K562 (cell line): ENCODE measurements around the gene ZDHHC5. TPM values are rescaled to one million over a fixed set of nuclear protein-coding genes. Genes with fewer than 3 reads are reported as not detected.
A peak's percentile ranks its signal among the peaks of the same experiment; 100 is the strongest.

Experiments used
- CHCHD3 ChIP-seq: fragments of 250-450 bp; sonication (Bioruptor Pico); IDR thresholded peaks from 2 replicates; pipeline ENCODE4 v2.1.2; 2022; ENCODE audit warnings: mild to moderate bottlenecking
- CREB3L1 ChIP-seq: fragments of 450-650 bp; IDR thresholded peaks from 2 replicates; pipeline ENCODE4 v1.6.1; 2014; ENCODE audit warnings: low read depth, mild to moderate bottlenecking, moderate library complexity, borderline replicate concordance
- ETV1 ChIP-seq: fragments of 450-650 bp; conservative IDR thresholded peaks from 2 replicates; pipeline ENCODE4 v1.6.1; 2016; ENCODE audit warnings: missing genetic modification characterization, control low read depth, low read depth, missing compliant biosample characterization
- FOSL1 ChIP-seq: fragments of 200-800 bp; sonication (Bioruptor generic); conservative IDR thresholded peaks from 2 replicates; pipeline ENCODE4 v1.6.1; 2016; ENCODE audit warnings: missing genetic modification characterization, missing compliant biosample characterization
- FOXK2 ChIP-seq, 2 experiments: fragments of 450-650 bp; IDR thresholded peaks in 1 of 2; conservative IDR thresholded peaks in 1 of 2; 2 replicates each; pipeline ENCODE4 v1.6.1; 2016; ENCODE audit warnings: low read depth in 2 of 2, mild to moderate bottlenecking in 1 of 2
- FOXP4 ChIP-seq: sonication (generic); formaldehyde crosslinking; IDR thresholded peaks from 2 replicates; pipeline ENCODE4 v1.8.0; 2022; ENCODE audit warnings: mild to moderate bottlenecking, missing genetic modification reagents, borderline replicate concordance
- HMGN3 ChIP-seq: IDR thresholded peaks from 2 replicates; pipeline ENCODE4 v1.6.1; 2011; ENCODE audit warnings: borderline replicate concordance, low read depth, mild to moderate bottlenecking, mixed read lengths, low read length; ENCODE audit not compliant: insufficient read length; ENCODE audit errors: extremely low read depth
- HOMEZ ChIP-seq: fragments of 250-450 bp; sonication (Bioruptor Pico); IDR thresholded peaks from 2 replicates; pipeline ENCODE4 v1.4.0; 2020; ENCODE audit warnings: mild to moderate bottlenecking, moderate library complexity
- NFXL1 ChIP-seq: fragments of 450-650 bp; formaldehyde crosslinking; IDR thresholded peaks from 2 replicates; pipeline ENCODE4 v1.4.0; 2021; ENCODE audit warnings: mild to moderate bottlenecking
- PTRF ChIP-seq: fragments of 450-650 bp; IDR thresholded peaks from 2 replicates; pipeline ENCODE4 v1.6.1; 2016; ENCODE audit warnings: mild to moderate bottlenecking, missing genetic modification characterization, missing compliant biosample characterization
- SAFB2 ChIP-seq: fragments of 200-400 bp; formaldehyde crosslinking; IDR thresholded peaks from 2 replicates; pipeline ENCODE4 v1.6.1; 2018; ENCODE audit warnings: borderline replicate concordance, low read length, low read depth, moderate library complexity; ENCODE audit not compliant: severe bottlenecking
- SRSF3 ChIP-seq: fragments of 200-400 bp; formaldehyde crosslinking; IDR thresholded peaks from 2 replicates; pipeline ENCODE4 v1.6.1; 2016; ENCODE audit warnings: mild to moderate bottlenecking, low read length, moderate library complexity; ENCODE audit not compliant: insufficient read depth
- ZHX1 ChIP-seq: fragments of 150-350 bp; conservative IDR thresholded peaks from 2 replicates; pipeline ENCODE4 v1.6.1; 2014; ENCODE audit warnings: low read length
- ZNF184 ChIP-seq: sonication (generic); formaldehyde crosslinking; IDR thresholded peaks from 2 replicates; pipeline ENCODE4 v1.5.0; 2020; ENCODE audit warnings: missing genetic modification reagents
- ZNF740 ChIP-seq, 3 experiments: fragments of 200-800 bp in 1 of 3; sonication (Bioruptor generic) in 1 of 3; sonication (generic) in 1 of 3; formaldehyde crosslinking in 1 of 3; IDR thresholded peaks; 2 replicates each; pipeline versions ENCODE4 v1.6.1 to v1.8.0; 2016 to 2022; ENCODE audit warnings: mild to moderate bottlenecking in 2 of 3, missing compliant biosample characterization in 2 of 3, missing genetic modification characterization in 2 of 3, missing genetic modification reagents in 1 of 3
- ZNF778 ChIP-seq: fragments of 450-650 bp; formaldehyde crosslinking; IDR thresholded peaks from 2 replicates; pipeline ENCODE4 v1.4.0; 2020; ENCODE audit warnings: mild to moderate bottlenecking, moderate library complexity
- ZNF79 ChIP-seq: fragments of 250-450 bp; sonication (Bioruptor Pico); IDR thresholded peaks from 2 replicates; pipeline ENCODE4 v1.4.0; 2020; ENCODE audit warnings: low read depth, mild to moderate bottlenecking, moderate library complexity
- polyA plus RNA-seq, 8 experiments: library from polyadenylated mRNA; depleted of rRNA in 4 of 8; stranded (reverse) in 5 of 8; unstranded in 3 of 8; fragments of >200 nt; fragmentation: Nextera tagmentation in 2 of 8; fragmentation: Illumina TruSeq in 1 of 8; extraction: Ambion mirVana in 2 of 8; extraction: Trizol in 1 of 8; gene quantifications; 2 replicates each; pipeline versions ENCODE4 v1.2.1 to v1.2.3, GENCODE V29; 2011 to 2014; ENCODE audit warnings: inconsistent platforms in 1 of 8, missing spikeins in 1 of 8
- total RNA-seq, 7 experiments: library from RNA; depleted of rRNA in 6 of 7; stranded (reverse); fragments of >200 nt in 6 of 7; fragmentation: Illumina TruSeq in 2 of 7; extraction: Trizol in 2 of 7; gene quantifications; 2 replicates each; pipeline versions ENCODE4 v1.2.1 to v1.2.3, GENCODE V29; 2011 to 2021; ENCODE audit warnings: low replicate concordance in 1 of 7

ZDHHC5 gene
- total and polyA plus RNA-seq, 9 of the 15 experiments (the other 6 are each of a cell fraction or from before 2014, with no cell fraction given) = 3.8 to 64.2 (median 35.9) TPM

- no peak for TF ChIP-seq NFXL1 (CRISPR knock-in tag)
- no peak for TF ChIP-seq HMGN3
- no peak for TF ChIP-seq SRSF3
- TF ChIP-seq ZNF79 (CRISPR knock-in tag) = no peak
- no peak for TF ChIP-seq ZNF778 (CRISPR knock-in tag)
- peak; percentile 36 for TF ChIP-seq FOSL1 (tag)
- TF ChIP-seq ZNF740 (CRISPR knock-in tag; IDR thresholded peaks at IDR 0.05) = no peak
- no peak for TF ChIP-seq ZNF740 (tag; IDR thresholded peaks at IDR 0.05)
- no peak for TF ChIP-seq FOXP4 (CRISPR knock-in tag)
- TF ChIP-seq CHCHD3 (CRISPR knock-in tag) = no peak
- TF ChIP-seq ZNF184 (CRISPR knock-in tag) = no peak
- TF ChIP-seq SAFB2 = no peak
- TF ChIP-seq HOMEZ = no peak
- TF ChIP-seq ZHX1 = no peak; the same call in none of the 2 replicates
- no peak for TF ChIP-seq PTRF (tag)
- TF ChIP-seq ETV1 (tag) = no peak; the same call in 1 of the 2 replicates
- no peak for TF ChIP-seq CREB3L1
- TF ChIP-seq FOXK2 (conservative IDR thresholded peaks at IDR 0.05 in 1 of 2, IDR thresholded peaks at IDR 0.05 in 1 of 2; ENCODE audit: low read depth in 2 of 2) = peak; percentile 76 to 100; a peak in 3 of 4 replicates
These were observed 688 bp upstream of the ZDHHC5 start (continued) for GRCh38 chr11:57667117-57667735.
